Endothelial cell (in vitro differentiated cells): ENCODE data around the gene KRT5. TPM values are rescaled to one million over a fixed set of nuclear protein-coding genes. Genes with fewer than 3 reads are reported as not detected.

Experiments
- DNase-seq: peaks from one replicate; pipeline ENCODE4 v3.0.0; 2021; ENCODE audit warnings: low spot score
- H3K27ac Mint-ChIP-seq: one replicate; pipeline ENCODE4 v1.8.0; 2021; ENCODE audit warnings: mixed read lengths, inconsistent platforms; ENCODE audit not compliant: unreplicated experiment
- H3K27me3 Mint-ChIP-seq: one replicate; pipeline ENCODE4 v1.8.0; 2021; ENCODE audit warnings: mild to moderate bottlenecking, moderate library complexity, mixed read lengths, inconsistent platforms; ENCODE audit not compliant: unreplicated experiment
- H3K36me3 Mint-ChIP-seq: one replicate; pipeline ENCODE4 v1.8.0; 2021; ENCODE audit warnings: mild to moderate bottlenecking, low read depth, mixed read lengths, inconsistent platforms; ENCODE audit not compliant: unreplicated experiment
- H3K4me1 Mint-ChIP-seq: one replicate; pipeline ENCODE4 v1.8.0; 2021; ENCODE audit warnings: mild to moderate bottlenecking, mixed read lengths, inconsistent platforms; ENCODE audit not compliant: unreplicated experiment
- H3K4me3 Mint-ChIP-seq: one replicate; pipeline ENCODE4 v1.8.0; 2021; ENCODE audit warnings: mild to moderate bottlenecking, mixed read lengths, inconsistent platforms; ENCODE audit not compliant: unreplicated experiment
- H3K9me3 Mint-ChIP-seq: one replicate; pipeline ENCODE4 v1.8.0; 2021; ENCODE audit warnings: mixed read lengths, inconsistent platforms; ENCODE audit not compliant: unreplicated experiment
- total RNA-seq: library from RNA; stranded (reverse); fragmentation: NEBNext Ultra II Directional; extraction: Animal tissue kit (Norgen Biotek cat#: 25700); gene quantifications from one replicate; pipeline ENCODE4 v1.2.1, GENCODE V29; 2021; ENCODE audit not compliant: unreplicated experiment
- TF ChIP-seq, protein P1 (sequence below): fragments of 200-600 bp; sonication (generic); IDR thresholded peaks from one replicate; pipeline ENCODE4 v1.5.0; 2021; ENCODE audit warnings: antibody characterized with exemption; ENCODE audit not compliant: unreplicated experiment

KRT5 gene
- total RNA-seq, 1 donor from 2014 or later, result not detected

DNA sequence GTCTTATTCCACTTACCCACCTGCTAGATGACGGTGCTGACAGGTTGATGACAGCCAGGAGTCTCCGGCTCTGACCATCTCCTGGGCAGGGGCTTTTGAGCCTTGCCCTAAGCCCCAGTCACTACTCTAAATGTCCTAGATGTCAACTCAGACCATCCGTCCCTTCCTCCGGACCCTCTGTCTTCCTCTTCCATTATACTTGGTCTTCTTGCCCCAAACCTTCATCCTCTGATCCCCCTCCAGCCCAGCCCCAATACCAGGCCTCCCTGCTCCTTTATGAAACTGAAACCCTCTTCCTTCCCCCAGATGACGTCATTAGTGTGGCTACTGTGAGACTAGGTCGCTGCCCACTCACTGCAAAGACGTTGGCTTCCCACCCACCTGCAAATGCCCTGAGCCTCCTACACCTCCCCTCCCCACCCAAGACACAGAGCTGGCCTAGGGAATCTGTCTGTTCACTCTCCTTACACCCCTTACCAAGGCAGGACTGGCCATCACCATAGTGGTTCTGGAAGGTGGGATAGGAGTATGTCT is 22.7 kb upstream of the KRT5 start:
- no peaks in the 10 kb centered on the region for H3K4me1 Mint-ChIP-seq
- no peak overlapping the region for H3K4me3 Mint-ChIP-seq
- no peak for DNase-seq
- H3K36me3 Mint-ChIP-seq, result no peaks in the 10 kb centered on the region
- peaks cover 2% of the 10 kb centered on the region for H3K27me3 Mint-ChIP-seq
- TF ChIP-seq, protein P1, sequence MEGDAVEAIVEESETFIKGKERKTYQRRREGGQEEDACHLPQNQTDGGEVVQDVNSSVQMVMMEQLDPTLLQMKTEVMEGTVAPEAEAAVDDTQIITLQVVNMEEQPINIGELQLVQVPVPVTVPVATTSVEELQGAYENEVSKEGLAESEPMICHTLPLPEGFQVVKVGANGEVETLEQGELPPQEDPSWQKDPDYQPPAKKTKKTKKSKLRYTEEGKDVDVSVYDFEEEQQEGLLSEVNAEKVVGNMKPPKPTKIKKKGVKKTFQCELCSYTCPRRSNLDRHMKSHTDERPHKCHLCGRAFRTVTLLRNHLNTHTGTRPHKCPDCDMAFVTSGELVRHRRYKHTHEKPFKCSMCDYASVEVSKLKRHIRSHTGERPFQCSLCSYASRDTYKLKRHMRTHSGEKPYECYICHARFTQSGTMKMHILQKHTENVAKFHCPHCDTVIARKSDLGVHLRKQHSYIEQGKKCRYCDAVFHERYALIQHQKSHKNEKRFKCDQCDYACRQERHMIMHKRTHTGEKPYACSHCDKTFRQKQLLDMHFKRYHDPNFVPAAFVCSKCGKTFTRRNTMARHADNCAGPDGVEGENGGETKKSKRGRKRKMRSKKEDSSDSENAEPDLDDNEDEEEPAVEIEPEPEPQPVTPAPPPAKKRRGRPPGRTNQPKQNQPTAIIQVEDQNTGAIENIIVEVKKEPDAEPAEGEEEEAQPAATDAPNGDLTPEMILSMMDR, result no peak
- H3K9me3 Mint-ChIP-seq, result no peaks in the 10 kb centered on the region
- no peak overlapping the region for H3K27ac Mint-ChIP-seq

DNA sequence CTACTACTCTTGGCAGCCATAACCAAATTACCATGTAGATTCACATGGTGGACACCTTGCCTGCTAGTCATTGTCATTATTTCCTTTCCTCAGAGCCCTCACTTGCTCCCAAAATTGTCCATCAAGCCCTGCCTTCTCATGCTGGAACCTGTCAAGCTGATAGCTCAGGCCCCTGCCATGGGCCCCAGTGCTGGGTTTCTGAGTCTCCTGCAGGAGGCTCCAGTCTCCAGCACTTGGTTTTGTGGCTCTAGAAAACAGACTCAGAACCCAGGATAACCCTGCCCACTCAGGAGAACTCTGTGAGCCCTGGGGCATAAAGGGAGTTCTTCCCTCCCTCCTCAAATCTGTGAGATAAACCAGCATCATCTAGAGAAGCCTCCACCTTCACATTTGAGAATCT is 22.0 kb upstream of the KRT5 start:
- H3K36me3 Mint-ChIP-seq, result no peaks in the 10 kb centered on the region
- no peak overlapping the region for H3K4me3 Mint-ChIP-seq
- no peak for DNase-seq
- TF ChIP-seq, protein P1, result no peak
- H3K9me3 Mint-ChIP-seq, result no peaks in the 10 kb centered on the region
- peaks cover 2% of the 10 kb centered on the region for H3K27me3 Mint-ChIP-seq
- no peak overlapping the region for H3K27ac Mint-ChIP-seq
- H3K4me1 Mint-ChIP-seq, result no peaks in the 10 kb centered on the region

DNA sequence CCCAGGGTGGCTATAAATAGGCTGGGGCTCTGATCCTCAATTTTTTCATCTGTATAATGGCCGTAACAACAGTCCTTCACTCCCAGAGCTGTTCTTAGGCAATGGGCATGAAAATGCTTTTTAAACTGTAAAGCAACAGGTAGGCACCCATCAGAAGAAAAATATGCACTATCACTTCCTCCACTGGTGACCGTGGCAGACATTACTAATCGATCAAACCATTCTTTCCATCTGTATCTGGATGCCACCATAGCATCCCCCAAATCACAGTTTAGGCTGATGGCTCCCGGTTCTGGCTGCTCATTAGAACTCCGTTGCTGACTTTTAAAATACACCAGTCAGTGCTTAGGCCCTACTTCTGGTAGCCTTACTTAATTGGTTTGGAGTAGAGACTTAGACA is 21.5 kb upstream of the KRT5 start:
- H3K36me3 Mint-ChIP-seq, result no peaks in the 10 kb centered on the region
- H3K4me3 Mint-ChIP-seq, result no peak overlapping the region
- no peaks in the 10 kb centered on the region for H3K9me3 Mint-ChIP-seq
- no peak overlapping the region for H3K27ac Mint-ChIP-seq
- H3K4me1 Mint-ChIP-seq, result no peaks in the 10 kb centered on the region
- peaks cover 2% of the 10 kb centered on the region for H3K27me3 Mint-ChIP-seq
- TF ChIP-seq, protein P1, result no peak
- DNase-seq, result no peak

DNA sequence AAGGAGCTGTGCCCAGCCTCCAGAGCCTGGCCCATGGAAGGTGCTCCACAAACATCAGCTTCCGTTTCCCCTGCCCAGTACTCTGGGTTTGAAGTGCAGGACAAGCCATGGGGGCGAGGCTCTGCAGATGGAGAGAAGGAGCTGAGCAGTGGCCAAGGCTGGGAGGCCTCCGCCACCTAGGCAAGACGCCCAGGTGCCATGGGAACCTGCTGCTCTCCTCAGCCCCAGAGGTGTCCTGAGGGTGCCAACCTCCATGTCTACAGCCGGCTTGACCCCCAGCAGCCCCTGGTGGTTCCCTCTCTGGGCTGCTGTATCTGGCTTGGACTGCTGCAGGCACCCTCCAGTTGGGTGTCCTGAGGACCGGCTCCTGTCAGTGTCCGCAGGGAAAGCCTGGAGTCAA is 20.3 kb upstream of the KRT5 start:
- no peaks in the 10 kb centered on the region for H3K9me3 Mint-ChIP-seq

DNA sequence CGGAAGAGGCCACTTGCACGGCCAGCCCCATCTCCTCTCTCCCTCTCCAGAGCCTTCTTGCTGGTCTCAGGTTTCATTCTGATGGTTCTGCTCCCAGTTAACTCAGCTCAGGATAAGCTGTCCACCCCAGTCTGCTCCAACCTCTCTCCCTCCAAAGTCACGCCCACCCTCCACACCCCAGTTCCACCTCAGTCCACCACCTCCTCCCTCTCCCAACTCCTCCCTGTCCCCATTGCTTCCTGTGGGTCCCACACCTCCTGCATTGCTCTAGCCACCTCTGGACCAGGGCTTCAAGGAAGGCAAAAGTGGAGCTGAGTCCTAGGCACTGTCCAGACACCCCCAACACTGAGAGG is 19.6 kb upstream of the KRT5 start:
- no peak for DNase-seq
- Mint-ChIP-seq H3K4me1 (no peaks in the 10 kb centered on the region), H3K4me3 (no peak overlapping the region), H3K36me3 (no peaks in the 10 kb centered on the region), H3K9me3 (no peaks in the 10 kb centered on the region), H3K27ac (no peak overlapping the region), H3K27me3 (no peaks in the 10 kb centered on the region)
- TF ChIP-seq, protein P1, result no peak

More for the DNA sequence above, 20.3 kb upstream of the KRT5 start:
- no peak for DNase-seq
- H3K36me3 Mint-ChIP-seq, result no peaks in the 10 kb centered on the region
- H3K4me3 Mint-ChIP-seq, result no peak overlapping the region
- H3K27ac Mint-ChIP-seq, result no peak overlapping the region
- H3K4me1 Mint-ChIP-seq, result no peaks in the 10 kb centered on the region
- H3K27me3 Mint-ChIP-seq, result no peaks in the 10 kb centered on the region
- TF ChIP-seq, protein P1, result no peak
